ENCODE data around the gene GNGT1. TPM values are rescaled to one million over a fixed set of nuclear protein-coding genes. Genes with fewer than 3 reads are reported as not detected.

GNGT1 gene
- polyA plus RNA-seq, 1 donor from 2014 or later: not detected

DNA sequence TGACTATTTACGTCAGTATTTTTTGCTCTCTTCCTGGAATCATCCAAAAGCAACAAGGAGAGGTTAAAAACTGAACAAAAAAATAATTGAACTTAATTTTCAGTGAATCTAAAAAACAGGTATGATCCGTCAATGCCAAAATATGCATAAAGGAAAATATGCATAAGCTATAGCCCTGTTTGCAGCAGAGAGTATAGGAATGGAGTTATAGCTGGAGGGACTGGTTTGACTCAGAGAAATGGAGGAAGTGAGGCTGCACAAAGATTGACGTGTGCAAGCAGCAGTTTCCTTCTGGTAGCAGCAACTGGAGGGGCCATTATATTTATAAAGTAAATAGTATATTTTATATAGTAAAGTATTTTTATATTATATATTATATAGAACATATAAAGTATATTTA is 52.3 kb downstream of the GNGT1 start:
- H3K4me3 ChIP-seq (ENCODE audit: low read length): no peak overlapping the region
- H3K27ac ChIP-seq (ENCODE audit: low read length): no peak overlapping the region
- no peak overlapping the region for H2AFZ ChIP-seq (ENCODE audit: low read depth, low read length)
- no peaks in the 10 kb centered on the region for H3F3A ChIP-seq (ENCODE audit: insufficient read depth, low read length, poor library complexity, severe bottlenecking)
- H3K9me3 ChIP-seq (ENCODE audit: low read length): no peaks in the 10 kb centered on the region
- H3K36me3 ChIP-seq (ENCODE audit: insufficient read depth, low read length): no peaks in the 10 kb centered on the region
- no peaks in the 10 kb centered on the region for H3K9me2 ChIP-seq (ENCODE audit: insufficient read depth, low read length)
- no peaks in the 10 kb centered on the region for H3K27me3 ChIP-seq (ENCODE audit: insufficient read depth, low read depth, low read length)
- H3K9ac ChIP-seq (ENCODE audit: low read length): no peak overlapping the region
- TF ChIP-seq EZH2 (IDR thresholded peaks at IDR 0.05; ENCODE audit: borderline replicate concordance, insufficient read depth, low read length, poor library complexity, severe bottlenecking) (no peak), TAF1 (IDR thresholded peaks at IDR 0.05; ENCODE audit: low read depth) (no peak)
- TF ChIP-seq, protein P1, sequence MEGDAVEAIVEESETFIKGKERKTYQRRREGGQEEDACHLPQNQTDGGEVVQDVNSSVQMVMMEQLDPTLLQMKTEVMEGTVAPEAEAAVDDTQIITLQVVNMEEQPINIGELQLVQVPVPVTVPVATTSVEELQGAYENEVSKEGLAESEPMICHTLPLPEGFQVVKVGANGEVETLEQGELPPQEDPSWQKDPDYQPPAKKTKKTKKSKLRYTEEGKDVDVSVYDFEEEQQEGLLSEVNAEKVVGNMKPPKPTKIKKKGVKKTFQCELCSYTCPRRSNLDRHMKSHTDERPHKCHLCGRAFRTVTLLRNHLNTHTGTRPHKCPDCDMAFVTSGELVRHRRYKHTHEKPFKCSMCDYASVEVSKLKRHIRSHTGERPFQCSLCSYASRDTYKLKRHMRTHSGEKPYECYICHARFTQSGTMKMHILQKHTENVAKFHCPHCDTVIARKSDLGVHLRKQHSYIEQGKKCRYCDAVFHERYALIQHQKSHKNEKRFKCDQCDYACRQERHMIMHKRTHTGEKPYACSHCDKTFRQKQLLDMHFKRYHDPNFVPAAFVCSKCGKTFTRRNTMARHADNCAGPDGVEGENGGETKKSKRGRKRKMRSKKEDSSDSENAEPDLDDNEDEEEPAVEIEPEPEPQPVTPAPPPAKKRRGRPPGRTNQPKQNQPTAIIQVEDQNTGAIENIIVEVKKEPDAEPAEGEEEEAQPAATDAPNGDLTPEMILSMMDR (IDR thresholded peaks at IDR 0.05; ENCODE audit: poor library complexity, severe bottlenecking): no peak
- no peak overlapping the region for H3K4me2 ChIP-seq (ENCODE audit: low read length)
- H3K79me2 ChIP-seq (replicated peaks; ENCODE audit: insufficient read depth, low read length): no peaks in the 10 kb centered on the region
- no peaks in the 10 kb centered on the region for H4K20me1 ChIP-seq (ENCODE audit: insufficient read depth)

Small RNA genes within 50 kb of the gene (small RNA-seq; reads per million reads assigned to genes)
- 0 reads per million in 3 experiments for gene AC002076.2

Other genes with a start within 250 kb of the GNGT1 start
- 0.78 TPM in 1 of 2 replicates, not detected in the other for gene TFPI2, start 15.8 kb upstream of the GNGT1 start, polyA plus RNA-seq
- 0.16 and 0.25 TPM in 2 replicates for gene GNG11, start 15.2 kb downstream of the GNGT1 start, polyA plus RNA-seq
- 49.6 and 49.9 TPM in 2 replicates for gene BET1, start 97.8 kb downstream of the GNGT1 start, polyA plus RNA-seq